ENCODE measurements around the gene FITM1. TPM values are rescaled to one million over a fixed set of nuclear protein-coding genes. Genes with fewer than 3 reads are reported as not detected.

FITM1 gene
- total RNA-seq, 1 donor from 2014 or later: 0.81 TPM

Other genes starting within 250 kb of the FITM1 start
- gene DHRS4, start 176.9 kb upstream of the FITM1 start, total RNA-seq: 28.5 TPM
- 12.0 TPM for gene DHRS4L2, start 141.7 kb upstream of the FITM1 start, total RNA-seq
- 1.6 TPM for gene CARMIL3, start 78.7 kb upstream of the FITM1 start, total RNA-seq
- 2.2 TPM for gene CPNE6, start 59.1 kb upstream of the FITM1 start, total RNA-seq
- gene PCK2, start 36.3 kb upstream of the FITM1 start, total RNA-seq: 28.9 TPM
- gene DCAF11, start 15.9 kb upstream of the FITM1 start, total RNA-seq: 91.8 TPM
- gene NRL, start 15.7 kb upstream of the FITM1 start, total RNA-seq: 2.8 TPM
- 161 TPM for gene PSME1, start 5.5 kb downstream of the FITM1 start, total RNA-seq
- gene EMC9, start 10.9 kb downstream of the FITM1 start, total RNA-seq: 24.0 TPM
- gene PSME2, start 16.0 kb downstream of the FITM1 start, total RNA-seq: 106 TPM
- 60.7 TPM for gene RNF31, start 16.8 kb downstream of the FITM1 start, total RNA-seq
- 148 TPM for gene IRF9, start 30.6 kb downstream of the FITM1 start, total RNA-seq
- 208 TPM for gene REC8, start 41.4 kb downstream of the FITM1 start, total RNA-seq
- gene IPO4, start 58.2 kb downstream of the FITM1 start, total RNA-seq: 23.0 TPM
- 94.1 TPM for gene TM9SF1, start 64.8 kb downstream of the FITM1 start, total RNA-seq
- 0.40 TPM for gene TSSK4, start 75.0 kb downstream of the FITM1 start, total RNA-seq
- 53.0 TPM for gene CHMP4A, start 82.8 kb downstream of the FITM1 start, total RNA-seq
- 20.3 TPM for gene MDP1, start 85.4 kb downstream of the FITM1 start, total RNA-seq
- gene NEDD8, start 101.7 kb downstream of the FITM1 start, total RNA-seq: 121 TPM
- 91.6 TPM for gene GMPR2, start 102.3 kb downstream of the FITM1 start, total RNA-seq
- 61.8 TPM for gene TINF2, start 112.0 kb downstream of the FITM1 start, total RNA-seq
- gene TGM1, start 132.5 kb downstream of the FITM1 start, total RNA-seq: 3.0 TPM
- gene RABGGTA, start 140.9 kb downstream of the FITM1 start, total RNA-seq: 36.0 TPM
- 39.2 TPM for gene DHRS1, start 169.1 kb downstream of the FITM1 start, total RNA-seq
- gene NOP9, start 169.2 kb downstream of the FITM1 start, total RNA-seq: 24.7 TPM
- gene CIDEB, start 177.3 kb downstream of the FITM1 start, total RNA-seq: 25.6 TPM
- gene LTB4R2, start 179.5 kb downstream of the FITM1 start, total RNA-seq: 6.1 TPM
- gene LTB4R, start 180.8 kb downstream of the FITM1 start, total RNA-seq: 6.5 TPM
- 29.0 TPM for gene ADCY4, start 204.4 kb downstream of the FITM1 start, total RNA-seq
- gene RIPK3, start 209.3 kb downstream of the FITM1 start, total RNA-seq: 56.5 TPM
- 148 TPM for gene NFATC4, start 237.5 kb downstream of the FITM1 start, total RNA-seq

All from mucosa of gallbladder (tissue), 1 donor.